HL-60 (cell line): ENCODE results near the gene LGI2.
A peak's percentile ranks its signal among the peaks of the same experiment; 100 is the strongest.

Experiments used
- DNase-seq, 2 experiments: peaks; one replicate each; pipeline ENCODE4 v3.0.0-alpha.2; 2010 to 2020; ENCODE audit warnings: low read depth in 1 of 2, low spot score in 1 of 2
- H3K27ac ChIP-seq: fragments of 250-450 bp; sonication (Bioruptor Pico); replicated peaks from 2 replicates; pipeline ENCODE4 v1.5.1; 2020; ENCODE audit warnings: mild to moderate bottlenecking, moderate library complexity
- H3K27me3 ChIP-seq: fragments of 250-450 bp; sonication (Bioruptor Pico); 2 replicates; pipeline ENCODE4 v1.5.1; 2021; ENCODE audit warnings: mild to moderate bottlenecking, moderate library complexity; ENCODE audit not compliant: insufficient read depth, poor library complexity, severe bottlenecking
- H3K4me3 ChIP-seq: replicated peaks from 2 replicates; pipeline ENCODE4 v1.5.1; 2011; ENCODE audit warnings: mild to moderate bottlenecking, control low read depth, low read length; ENCODE audit not compliant: insufficient read depth
- GABPA ChIP-seq: IDR thresholded peaks from 2 replicates; pipeline ENCODE4 v1.6.1; 2012; ENCODE audit warnings: low read depth
- POLR2AphosphoS5 ChIP-seq: IDR thresholded peaks from 2 replicates; pipeline ENCODE4 v1.6.1; 2012; ENCODE audit warnings: low read depth
- SPI1 ChIP-seq: IDR thresholded peaks from 2 replicates; pipeline ENCODE4 v1.6.1; 2012; ENCODE audit warnings: low read depth, mild to moderate bottlenecking, borderline replicate concordance
- TF ChIP-seq, protein P1 (sequence below): IDR thresholded peaks from 2 replicates; pipeline ENCODE4 v1.6.1; 2012; ENCODE audit warnings: low read depth; ENCODE audit not compliant: insufficient replicate concordance
- TF ChIP-seq, protein P2 (sequence below): IDR thresholded peaks from one replicate; pipeline ENCODE4 v1.5.1; 2011; ENCODE audit warnings: low read length, control low read depth, inconsistent platforms; ENCODE audit not compliant: insufficient read depth

The LGI2 gene

DNA sequence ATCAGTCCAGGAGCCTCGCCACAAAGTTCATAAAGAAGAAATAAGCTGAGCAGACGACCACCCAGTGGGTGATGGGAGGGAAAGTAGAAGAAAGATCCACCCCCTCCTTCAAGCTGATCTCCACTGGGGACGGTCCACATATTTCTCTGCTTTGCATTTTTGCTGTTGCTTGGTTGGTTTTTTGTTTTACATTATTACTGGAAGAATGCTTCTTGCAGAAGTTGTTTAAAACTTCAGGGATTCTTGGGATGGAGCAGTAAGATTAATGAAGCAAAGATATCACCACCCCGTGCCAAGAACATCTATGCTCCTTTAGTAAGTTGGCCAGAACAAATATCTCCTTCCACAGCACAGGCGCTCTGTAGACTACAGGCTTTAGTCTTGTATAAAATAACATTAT, 30.1 kb downstream of the LGI2 start:
- DNase-seq: no peak
- Histone ChIP-seq H3K27ac (no peak overlapping the region), H3K4me3 (no peak overlapping the region), H3K27me3 (no peaks in the 10 kb centered on the region)
- TF ChIP-seq GABPA (no peak), SPI1 (no peak), POLR2AphosphoS5 (no peak)
- TF ChIP-seq, protein P1, sequence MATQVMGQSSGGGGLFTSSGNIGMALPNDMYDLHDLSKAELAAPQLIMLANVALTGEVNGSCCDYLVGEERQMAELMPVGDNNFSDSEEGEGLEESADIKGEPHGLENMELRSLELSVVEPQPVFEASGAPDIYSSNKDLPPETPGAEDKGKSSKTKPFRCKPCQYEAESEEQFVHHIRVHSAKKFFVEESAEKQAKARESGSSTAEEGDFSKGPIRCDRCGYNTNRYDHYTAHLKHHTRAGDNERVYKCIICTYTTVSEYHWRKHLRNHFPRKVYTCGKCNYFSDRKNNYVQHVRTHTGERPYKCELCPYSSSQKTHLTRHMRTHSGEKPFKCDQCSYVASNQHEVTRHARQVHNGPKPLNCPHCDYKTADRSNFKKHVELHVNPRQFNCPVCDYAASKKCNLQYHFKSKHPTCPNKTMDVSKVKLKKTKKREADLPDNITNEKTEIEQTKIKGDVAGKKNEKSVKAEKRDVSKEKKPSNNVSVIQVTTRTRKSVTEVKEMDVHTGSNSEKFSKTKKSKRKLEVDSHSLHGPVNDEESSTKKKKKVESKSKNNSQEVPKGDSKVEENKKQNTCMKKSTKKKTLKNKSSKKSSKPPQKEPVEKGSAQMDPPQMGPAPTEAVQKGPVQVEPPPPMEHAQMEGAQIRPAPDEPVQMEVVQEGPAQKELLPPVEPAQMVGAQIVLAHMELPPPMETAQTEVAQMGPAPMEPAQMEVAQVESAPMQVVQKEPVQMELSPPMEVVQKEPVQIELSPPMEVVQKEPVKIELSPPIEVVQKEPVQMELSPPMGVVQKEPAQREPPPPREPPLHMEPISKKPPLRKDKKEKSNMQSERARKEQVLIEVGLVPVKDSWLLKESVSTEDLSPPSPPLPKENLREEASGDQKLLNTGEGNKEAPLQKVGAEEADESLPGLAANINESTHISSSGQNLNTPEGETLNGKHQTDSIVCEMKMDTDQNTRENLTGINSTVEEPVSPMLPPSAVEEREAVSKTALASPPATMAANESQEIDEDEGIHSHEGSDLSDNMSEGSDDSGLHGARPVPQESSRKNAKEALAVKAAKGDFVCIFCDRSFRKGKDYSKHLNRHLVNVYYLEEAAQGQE: no peak
- TF ChIP-seq, protein P2, sequence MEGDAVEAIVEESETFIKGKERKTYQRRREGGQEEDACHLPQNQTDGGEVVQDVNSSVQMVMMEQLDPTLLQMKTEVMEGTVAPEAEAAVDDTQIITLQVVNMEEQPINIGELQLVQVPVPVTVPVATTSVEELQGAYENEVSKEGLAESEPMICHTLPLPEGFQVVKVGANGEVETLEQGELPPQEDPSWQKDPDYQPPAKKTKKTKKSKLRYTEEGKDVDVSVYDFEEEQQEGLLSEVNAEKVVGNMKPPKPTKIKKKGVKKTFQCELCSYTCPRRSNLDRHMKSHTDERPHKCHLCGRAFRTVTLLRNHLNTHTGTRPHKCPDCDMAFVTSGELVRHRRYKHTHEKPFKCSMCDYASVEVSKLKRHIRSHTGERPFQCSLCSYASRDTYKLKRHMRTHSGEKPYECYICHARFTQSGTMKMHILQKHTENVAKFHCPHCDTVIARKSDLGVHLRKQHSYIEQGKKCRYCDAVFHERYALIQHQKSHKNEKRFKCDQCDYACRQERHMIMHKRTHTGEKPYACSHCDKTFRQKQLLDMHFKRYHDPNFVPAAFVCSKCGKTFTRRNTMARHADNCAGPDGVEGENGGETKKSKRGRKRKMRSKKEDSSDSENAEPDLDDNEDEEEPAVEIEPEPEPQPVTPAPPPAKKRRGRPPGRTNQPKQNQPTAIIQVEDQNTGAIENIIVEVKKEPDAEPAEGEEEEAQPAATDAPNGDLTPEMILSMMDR: no peak

DNA sequence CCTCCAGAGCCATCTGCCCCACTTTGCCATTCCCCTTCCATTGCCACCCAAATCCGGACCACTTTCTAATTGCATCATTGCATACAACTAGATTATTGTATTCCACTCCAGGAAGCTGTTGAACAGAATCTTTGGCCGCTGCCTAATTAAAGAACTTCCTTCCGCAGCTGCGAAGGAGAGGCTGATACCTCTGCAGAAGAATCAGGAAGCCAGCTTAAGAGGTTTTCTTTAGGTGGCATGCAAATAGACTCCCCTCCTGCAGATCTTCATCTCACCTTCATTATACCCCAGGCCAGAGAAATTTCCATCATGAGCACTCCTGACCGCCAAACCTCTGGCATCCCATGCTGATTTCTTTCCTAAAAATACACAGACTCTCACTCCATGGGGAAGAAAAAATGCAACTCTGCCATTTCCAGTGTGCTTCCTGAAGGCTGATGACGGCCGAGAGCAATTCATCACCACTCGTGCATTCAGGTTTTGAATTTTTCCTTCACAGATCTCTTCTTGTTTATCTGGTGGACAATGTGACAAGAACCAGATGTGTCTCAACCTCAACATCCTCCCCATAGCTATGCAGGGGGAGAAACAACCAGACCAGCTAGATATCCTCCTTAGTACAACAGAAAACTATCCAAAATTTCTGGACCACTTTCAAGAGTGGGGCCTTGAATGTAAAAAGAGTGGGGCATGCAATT, 31.2 kb downstream of the LGI2 start:
- Histone ChIP-seq H3K27me3 (no peaks in the 10 kb centered on the region), H3K4me3 (no peak overlapping the region), H3K27ac (no peak overlapping the region)
- TF ChIP-seq SPI1 (0 out of 2 replicates have a peak, but pooled peaks have one; percentile 21), GABPA (no peak), POLR2AphosphoS5 (no peak)
- DNase-seq: no peak

DNA sequence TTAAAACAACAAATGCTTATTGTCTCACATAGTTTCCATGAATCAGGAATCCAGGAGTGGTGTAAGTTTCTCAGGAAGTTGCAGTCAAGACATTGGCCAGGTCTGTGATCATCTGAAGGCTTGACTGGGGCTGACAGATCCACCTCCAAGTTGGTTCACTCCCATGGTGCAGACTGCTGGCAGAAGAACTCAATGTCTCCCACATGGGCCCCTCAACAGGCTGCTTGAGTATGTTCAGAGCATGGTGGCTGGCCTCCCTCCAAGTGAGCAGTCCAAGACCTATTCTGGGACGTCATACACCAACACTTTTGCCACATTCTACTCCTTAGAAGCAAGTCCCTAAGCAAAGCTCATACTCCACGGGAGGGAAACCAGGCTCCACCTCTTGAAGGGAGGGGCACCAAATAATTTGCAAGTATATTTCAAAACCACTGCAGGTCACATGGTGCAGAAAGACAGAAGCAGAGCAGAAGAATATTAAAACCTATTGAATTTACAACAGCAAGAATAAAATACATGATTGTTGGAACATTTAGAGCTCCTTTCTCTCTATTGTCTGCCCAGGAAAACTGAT, 35.3 kb downstream of the LGI2 start:
- H3K27ac ChIP-seq: no peak overlapping the region
- no peaks in the 10 kb centered on the region for H3K27me3 ChIP-seq
- no peak for DNase-seq
- TF ChIP-seq POLR2AphosphoS5: no peak
- TF ChIP-seq, protein P1: no peak
- TF ChIP-seq, protein P2: no peak
- TF ChIP-seq GABPA: no peak
- no peak for TF ChIP-seq SPI1
- no peak overlapping the region for H3K4me3 ChIP-seq

DNA sequence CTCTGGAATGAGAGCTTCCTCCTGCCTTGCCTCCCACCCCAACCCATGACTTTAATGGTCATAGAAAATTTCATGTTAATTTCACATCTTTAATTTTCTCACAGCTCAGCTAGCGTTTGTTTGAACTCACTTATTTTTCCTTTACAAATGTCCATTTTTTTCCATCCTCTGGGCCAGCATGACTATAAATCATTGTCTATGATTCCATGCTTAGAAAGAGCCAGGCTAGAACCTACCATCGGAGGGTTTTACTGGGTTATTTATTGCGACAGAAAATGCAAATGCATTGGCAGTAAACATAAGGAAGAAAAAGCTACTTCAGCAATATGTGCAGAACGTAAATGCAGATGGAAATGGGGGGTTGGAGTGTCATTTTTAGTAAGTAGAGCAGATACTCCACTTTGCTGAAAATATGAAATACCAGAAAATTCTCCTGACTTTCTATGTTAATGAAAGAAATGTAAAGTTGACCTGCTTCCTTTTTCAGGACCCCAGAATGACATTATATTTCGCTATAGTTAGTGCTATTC, 37.1 kb downstream of the LGI2 start:
- Histone ChIP-seq H3K27me3 (no peaks in the 10 kb centered on the region), H3K27ac (no peak overlapping the region), H3K4me3 (no peak overlapping the region)
- no peak for DNase-seq
- TF ChIP-seq, protein P2: no peak
- TF ChIP-seq SPI1 (no peak), GABPA (no peak), POLR2AphosphoS5 (no peak)
- TF ChIP-seq, protein P1: no peak
